Mesangial cell (primary cell): ENCODE measurements around the gene RXFP1. TPM values are rescaled to one million over a fixed set of nuclear protein-coding genes. Genes with fewer than 3 reads are reported as not detected.

Experiments
- total RNA-seq: library from RNA; depleted of rRNA; stranded (reverse); fragments of >200 nt; gene quantifications from 2 replicates; pipeline ENCODE4 v1.2.3, GENCODE V29; 2015

The RXFP1 gene
- total RNA-seq: not detected in 2 replicates

DNA sequence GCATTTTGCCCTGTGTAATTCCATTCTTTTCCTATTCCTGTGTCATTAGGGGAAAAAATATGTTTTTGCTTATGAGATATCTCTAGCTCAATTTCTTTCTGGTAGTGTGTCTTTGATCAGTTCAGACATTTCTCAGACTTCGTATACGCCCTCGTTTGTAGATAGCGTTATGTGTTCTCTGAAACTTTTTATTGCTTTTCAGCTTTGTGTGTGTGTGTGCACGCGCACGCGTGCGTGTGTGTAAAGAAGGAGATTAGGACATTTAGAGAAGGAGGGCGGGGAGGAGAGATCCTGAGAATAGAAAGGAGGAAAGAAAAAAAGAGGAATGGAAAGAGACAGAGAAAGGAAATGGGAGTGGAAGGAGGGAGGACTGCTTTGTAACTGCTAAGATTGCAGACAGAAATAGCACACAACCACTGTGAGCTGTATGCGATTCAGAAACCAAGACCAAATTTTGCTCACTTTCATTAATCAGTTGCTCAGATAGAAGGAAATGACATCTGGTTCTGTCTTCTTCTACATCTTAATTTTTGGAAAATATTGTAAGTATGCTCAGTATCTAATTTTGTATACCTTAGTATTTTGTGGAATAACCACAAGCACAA, at the start of gene RXFP1:
TSS of gene RXFP1 (plus strand) at position 399 of the 605 bp plus-strand sequence. CDS start at position 494, 95 bp downstream.

DNA sequence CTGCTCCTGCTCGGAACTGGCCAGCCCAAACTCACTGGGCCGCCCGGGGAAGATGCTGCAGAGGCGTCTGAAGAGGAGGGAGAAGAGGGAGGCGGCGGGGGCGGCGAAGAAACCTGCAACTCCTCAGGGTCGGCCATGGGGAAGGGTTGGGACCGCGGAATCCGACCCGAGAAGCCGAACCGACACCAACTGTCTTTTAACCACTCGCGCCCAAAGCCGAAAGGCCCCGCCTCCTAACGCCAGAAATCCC, 149.9 kb downstream of the RXFP1 start, which contains the start of gene C4orf46:
TSS of gene C4orf46 (minus strand) at position 223 of the 250 bp plus-strand sequence. CDS start at position 137, 86 bp downstream.

GRCh38 chr4:158671915-158672806, 150.5 kb downstream of the RXFP1 start, which contains the start of gene ETFDH:
ETFDH (plus strand) TSS chr4:158672296; CDS start chr4:158672457, 161 bp downstream.

Other genes with a start within 250 kb of the RXFP1 start
- gene C4orf46, start 150.0 kb downstream of the RXFP1 start, total RNA-seq: 7.7 and 20.2 TPM in 2 replicates
- 6.2 and 10.0 TPM in 2 replicates for gene ETFDH, start 150.4 kb downstream of the RXFP1 start, total RNA-seq
- 15.6 and 24.0 TPM in 2 replicates for gene PPID, start 201.5 kb downstream of the RXFP1 start, total RNA-seq
- gene FNIP2, start 247.1 kb downstream of the RXFP1 start, total RNA-seq: 12.9 and 55.8 TPM in 2 replicates